HuH-7.5 (cell line): Measurements from ENCODE around the gene RAB4B.
A peak's percentile ranks its signal among the peaks of the same experiment; 100 is the strongest.
"Not testable (repeated sequence)": the region's sequence is repeated elsewhere in the genome, so short reads cannot be mapped to it uniquely, and the experiment has no call there.

Source experiments
- DNase-seq: peaks from one replicate; pipeline ENCODE4 v3.0.0; 2011; ENCODE audit warnings: low spot score

The RAB4B gene

GRCh38 chr19:40803857-40804782 lies 26.1 kb downstream of the RAB4B start:
- no peak for DNase-seq

- no peak for DNase-seq
These were observed 26.8 kb downstream of the RAB4B start for GRCh38 chr19:40804783-40805242.

- DNase-seq = no peak
These were observed 27.3 kb downstream of the RAB4B start for GRCh38 chr19:40805258-40805868.

- DNase-seq = peak; percentile 83
These were observed 28.5 kb downstream of the RAB4B start for GRCh38 chr19:40806423-40807146.

GRCh38 chr19:40807147-40808020 lies 29.3 kb downstream of the RAB4B start:
- DNase-seq = peak; percentile 80

GRCh38 chr19:40808021-40808325 lies 29.9 kb downstream of the RAB4B start:
- no peak for DNase-seq

- DNase-seq = no peak
These were observed 30.4 kb downstream of the RAB4B start for GRCh38 chr19:40808497-40808896.

GRCh38 chr19:40809358-40810086 lies 31.5 kb downstream of the RAB4B start:
- DNase-seq = no peak

- no peak for DNase-seq
These were observed 32.1 kb downstream of the RAB4B start for GRCh38 chr19:40810160-40810559.

GRCh38 chr19:40810649-40811408 lies 32.8 kb downstream of the RAB4B start:
- DNase-seq = not testable (repeated sequence)

GRCh38 chr19:40811478-40812341 lies 33.7 kb downstream of the RAB4B start:
- DNase-seq = no peak

GRCh38 chr19:40812571-40812970 lies 34.5 kb downstream of the RAB4B start:
- not testable (repeated sequence) for DNase-seq

- no peak for DNase-seq
These were observed 35.1 kb downstream of the RAB4B start for GRCh38 chr19:40813182-40813581.

- DNase-seq = no peak
These were observed 37.2 kb downstream of the RAB4B start for GRCh38 chr19:40815223-40815622.

GRCh38 chr19:40818480-40819399 lies 40.7 kb downstream of the RAB4B start:
- DNase-seq = not testable (repeated sequence)

- DNase-seq = not testable (repeated sequence)
These were observed 41.6 kb downstream of the RAB4B start for GRCh38 chr19:40819479-40820234.

GRCh38 chr19:40822161-40822560 lies 44.1 kb downstream of the RAB4B start:
- DNase-seq = no peak
